HCT116 (cell line): ENCODE results near the gene ANTXR2. TPM values are rescaled to one million over a fixed set of nuclear protein-coding genes. Genes with fewer than 3 reads are reported as not detected.

Experiments used
- ATAC-seq: fragments of 200-7000 bp; cut with Tn5 transposase; 2 replicates; pipeline ENCODE4 v1.9.1; 2020; ENCODE audit warnings: mild to moderate bottlenecking, moderate library complexity
- BruUV-seq: library from RNA; stranded (reverse); fragments of 400-500 nt; replicated peaks from 2 replicates; lab custom pipeline; 2021; lab: Mats Ljungman, UMichigan
- CTCF ChIA-PET: fragments of 300-600 bp; sonication (Branson Sonifier 250); formaldehyde crosslinking; loops from one replicate; lab custom pipeline; 2021; ENCODE audit warnings: antibody characterized with exemption; lab: Charles Lee
- POLR2A ChIA-PET: fragments of 300-600, 350-600 bp; sonication (Branson Sonifier 250); formaldehyde crosslinking; loops from one replicate; lab custom pipeline; 2021; ENCODE audit warnings: antibody characterized with exemption; lab: Charles Lee
- RAD21 ChIA-PET, 2 experiments: fragments of 300-600 bp; sonication (Branson Sonifier 250); formaldehyde crosslinking; loops; one replicate each; lab custom pipeline; 2023; ENCODE audit warnings: low total read pairs in 2 of 2; ENCODE audit not compliant: uncharacterized antibody in 2 of 2, unreplicated experiment in 2 of 2, low non-redundant PET in 1 of 2; lab: Charles Lee
- DNase-seq: peaks from one replicate; pipeline ENCODE4 v3.0.0-alpha.2; 2010; ENCODE audit warnings: low read depth, low spot score
- H2AFZ ChIP-seq: fragments of 200-600 bp; shearing (Covaris generic), sonication (generic); 2 replicates; pipeline ENCODE4 v1.6.1; 2017; ENCODE audit warnings: low read depth, mixed run types, mixed read lengths, antibody characterized with exemption, low read length; ENCODE audit not compliant: poor library complexity, severe bottlenecking
- H3K27ac ChIP-seq: 2 replicates; pipeline ENCODE4 v1.5.1; 2012; ENCODE audit warnings: low read depth, low read length
- H3K27me3 ChIP-seq: fragments of 200-600 bp; sonication (generic); 2 replicates; pipeline ENCODE4 v1.6.1; 2016; ENCODE audit warnings: mixed run types, low read length, mixed read lengths; ENCODE audit not compliant: insufficient read depth
- H3K36me3 ChIP-seq, 2 experiments: fragments of 200-500 bp in 1 of 2; fragments of 200-600 bp in 1 of 2; sonication (Bioruptor generic) in 1 of 2; sonication (generic) in 1 of 2; 2 replicates each; pipeline versions ENCODE4 v1.5.1 to v1.6.1; 2014 to 2016; ENCODE audit warnings: low read length in 2 of 2, inconsistent platforms in 1 of 2, mixed read lengths in 1 of 2, mixed run types in 1 of 2; ENCODE audit not compliant: insufficient read depth in 2 of 2, control insufficient read depth in 1 of 2
- H3K4me1 ChIP-seq, 2 experiments: fragments of 200-600 bp in 1 of 2; sonication (generic) in 1 of 2; 2 replicates each; pipeline versions ENCODE4 v1.5.1 to v1.6.1; 2012 to 2017; ENCODE audit warnings: low read length in 2 of 2, inconsistent platforms in 1 of 2, mild to moderate bottlenecking in 1 of 2, mixed read lengths in 1 of 2, mixed run types in 1 of 2, moderate library complexity in 1 of 2; ENCODE audit not compliant: insufficient read depth in 2 of 2, control insufficient read depth in 1 of 2
- H3K4me2 ChIP-seq: fragments of 200-600 bp; sonication (generic); 2 replicates; pipeline ENCODE4 v1.6.1; 2017; ENCODE audit warnings: mixed run types, low read length, mixed read lengths
- H3K4me3 ChIP-seq, 2 experiments: fragments of 200-600 bp in 1 of 2; sonication (generic) in 1 of 2; replicated peaks in 1 of 2; 2 replicates each; pipeline ENCODE4 v1.5.1; 2011 to 2016; ENCODE audit warnings: low read length in 2 of 2, control low read depth in 1 of 2, low read depth in 1 of 2, mild to moderate bottlenecking in 1 of 2, mixed read lengths in 1 of 2, mixed run types in 1 of 2
- H3K79me2 ChIP-seq: fragments of 200-600 bp; sonication (generic); 2 replicates; pipeline ENCODE4 v1.6.1; 2017; ENCODE audit warnings: mild to moderate bottlenecking, mixed run types, low read length, moderate library complexity, mixed read lengths; ENCODE audit not compliant: insufficient read depth
- H3K9ac ChIP-seq: fragments of 200-600 bp; sonication (generic); 2 replicates; pipeline ENCODE4 v1.6.1; 2016; ENCODE audit warnings: low read length, mixed read lengths
- H3K9me2 ChIP-seq: fragments of 200-600 bp; sonication (generic), shearing (Covaris generic); 2 replicates; pipeline ENCODE4 v1.6.1; 2017; ENCODE audit warnings: mixed run types, mild to moderate bottlenecking, moderate library complexity; ENCODE audit not compliant: insufficient read depth
- H3K9me3 ChIP-seq, 2 experiments: fragments of 200-500 bp in 1 of 2; fragments of 200-600 bp in 1 of 2; sonication (Bioruptor generic) in 1 of 2; sonication (generic) in 1 of 2; 2 replicates each; pipeline ENCODE4 v1.6.1; 2014 to 2017; ENCODE audit warnings: low read length in 2 of 2, mixed read lengths in 2 of 2, inconsistent platforms in 1 of 2, low read depth in 1 of 2, mild to moderate bottlenecking in 1 of 2, mixed run types in 1 of 2, moderate library complexity in 1 of 2; ENCODE audit not compliant: control insufficient read depth in 1 of 2, insufficient read depth in 1 of 2
- H4K20me1 ChIP-seq: fragments of 200-600 bp; sonication (generic), shearing (Covaris generic); 2 replicates; pipeline ENCODE4 v1.6.1; 2017; ENCODE audit warnings: mixed run types, mild to moderate bottlenecking, moderate library complexity; ENCODE audit not compliant: insufficient read depth
- CBX3 ChIP-seq: IDR thresholded peaks from 2 replicates; pipeline ENCODE4 v1.6.1; 2012; ENCODE audit warnings: low read depth
- ELF1 ChIP-seq: IDR thresholded peaks from 2 replicates; pipeline ENCODE4 v1.6.1; 2012; ENCODE audit warnings: low read depth, borderline replicate concordance
- EZH2phosphoT487 ChIP-seq: fragments of 200-600 bp; IDR thresholded peaks from 2 replicates; pipeline ENCODE4 v1.6.1; 2018; ENCODE audit warnings: antibody characterized with exemption, borderline replicate concordance
- FOSL1 ChIP-seq: IDR thresholded peaks from 2 replicates; pipeline ENCODE4 v1.6.1; 2012; ENCODE audit warnings: low read depth
- MAX ChIP-seq: IDR thresholded peaks from 2 replicates; pipeline ENCODE4 v1.6.1; 2012
- RAD21 ChIP-seq: IDR thresholded peaks from 2 replicates; pipeline ENCODE4 v1.6.1; 2012; ENCODE audit warnings: low read depth, mild to moderate bottlenecking
- SRF ChIP-seq: IDR thresholded peaks from 2 replicates; pipeline ENCODE4 v1.6.1; 2012; ENCODE audit warnings: low read depth
- intact Hi-C: fragments of 100-400 bp; cut with micrococcal nuclease; formaldehyde crosslinking; loops from 2 replicates; pipeline ENCODE4 v1.10.0; 2022
- total RNA-seq: library from RNA; stranded (reverse); gene quantifications from one replicate; pipeline ENCODE4 v1.2.1, GENCODE V29; 2021; ENCODE audit not compliant: unreplicated experiment
- TF ChIP-seq, protein P1 (sequence below), 3 experiments: fragments of 200-600 bp in 1 of 3; sonication (generic) in 1 of 3; IDR thresholded peaks in 2 of 3; conservative IDR thresholded peaks in 1 of 3; 2 replicates each; pipeline ENCODE4 v1.5.1; 2012 to 2017; ENCODE audit warnings: low read depth in 2 of 3, low read length in 2 of 3, antibody characterized with exemption in 1 of 3, borderline replicate concordance in 1 of 3, control low read depth in 1 of 3, mild to moderate bottlenecking in 1 of 3, mixed read lengths in 1 of 3, mixed run types in 1 of 3, moderate library complexity in 1 of 3; ENCODE audit not compliant: insufficient read depth in 1 of 3

The ANTXR2 gene
- total RNA-seq, 1 experiment from 2014 or later: 6.3 TPM

DNA sequence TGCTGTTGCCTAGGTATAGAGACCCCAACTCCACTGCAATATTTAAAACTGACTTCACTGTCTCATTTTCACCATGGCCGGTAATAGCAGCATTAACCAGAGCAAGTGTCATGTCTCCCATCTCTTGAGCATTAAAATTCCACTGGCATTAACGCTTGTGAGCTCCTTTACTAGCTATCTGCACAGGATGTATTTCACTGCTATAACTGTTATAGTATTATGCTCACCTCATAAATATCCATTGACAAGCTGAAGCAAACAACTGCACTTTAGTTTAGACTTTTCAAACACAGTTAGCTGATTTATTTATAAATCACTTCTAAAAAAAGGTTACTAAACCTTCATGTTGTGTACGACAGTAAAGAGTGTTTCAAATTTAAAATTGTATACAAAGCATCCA is 157.8 kb downstream of the ANTXR2 start:
- no peaks in the 10 kb centered on the region for H3K79me2 ChIP-seq
- no peak for ATAC-seq
- ChIA-PET POLR2A (no interaction called here), RAD21 (no interaction called here), CTCF (no interaction called here)
- no peaks in the 10 kb centered on the region for H4K20me1 ChIP-seq
- intact Hi-C loops: no loop called here
- no peaks in the 10 kb centered on the region for H3K9me3 ChIP-seq
- H3K4me2 ChIP-seq: no peak overlapping the region
- DNase-seq: no peak
- H3K9me2 ChIP-seq: no peaks in the 10 kb centered on the region
- H3K27ac ChIP-seq: no peak overlapping the region
- H3K4me1 ChIP-seq: no peaks in the 10 kb centered on the region
- H3K36me3 ChIP-seq: no peaks in the 10 kb centered on the region
- H3K9ac ChIP-seq: no peak overlapping the region
- BruUV-seq: no TSS peak
- H3K27me3 ChIP-seq: no peaks in the 10 kb centered on the region
- no peak overlapping the region for H3K4me3 ChIP-seq
- no peak overlapping the region for H2AFZ ChIP-seq
- TF ChIP-seq MAX (no peak), SRF (no peak), FOSL1 (no peak)

GRCh38 chr4:79913581-79913980 is 159.4 kb downstream of the ANTXR2 start:
- ATAC-seq (no peak), DNase-seq (no peak)
- ChIA-PET POLR2A (no interaction called here), CTCF (no interaction called here), RAD21 (no interaction called here)
- intact Hi-C loops: no loop called here
- no peak overlapping the region for H3K9ac ChIP-seq
- no peaks in the 10 kb centered on the region for H3K27me3 ChIP-seq
- no peaks in the 10 kb centered on the region for H3K36me3 ChIP-seq
- no peaks in the 10 kb centered on the region for H4K20me1 ChIP-seq
- H3K9me2 ChIP-seq: no peaks in the 10 kb centered on the region
- no peak overlapping the region for H3K27ac ChIP-seq
- no peak overlapping the region for H3K4me3 ChIP-seq
- no TSS peak for BruUV-seq
- H3K4me2 ChIP-seq: no peak overlapping the region
- no peak overlapping the region for H2AFZ ChIP-seq
- H3K79me2 ChIP-seq: no peaks in the 10 kb centered on the region
- H3K4me1 ChIP-seq: no peaks in the 10 kb centered on the region
- TF ChIP-seq ELF1: no peak
- TF ChIP-seq EZH2phosphoT487: no peak
- TF ChIP-seq RAD21: no peak
- TF ChIP-seq, protein P1, sequence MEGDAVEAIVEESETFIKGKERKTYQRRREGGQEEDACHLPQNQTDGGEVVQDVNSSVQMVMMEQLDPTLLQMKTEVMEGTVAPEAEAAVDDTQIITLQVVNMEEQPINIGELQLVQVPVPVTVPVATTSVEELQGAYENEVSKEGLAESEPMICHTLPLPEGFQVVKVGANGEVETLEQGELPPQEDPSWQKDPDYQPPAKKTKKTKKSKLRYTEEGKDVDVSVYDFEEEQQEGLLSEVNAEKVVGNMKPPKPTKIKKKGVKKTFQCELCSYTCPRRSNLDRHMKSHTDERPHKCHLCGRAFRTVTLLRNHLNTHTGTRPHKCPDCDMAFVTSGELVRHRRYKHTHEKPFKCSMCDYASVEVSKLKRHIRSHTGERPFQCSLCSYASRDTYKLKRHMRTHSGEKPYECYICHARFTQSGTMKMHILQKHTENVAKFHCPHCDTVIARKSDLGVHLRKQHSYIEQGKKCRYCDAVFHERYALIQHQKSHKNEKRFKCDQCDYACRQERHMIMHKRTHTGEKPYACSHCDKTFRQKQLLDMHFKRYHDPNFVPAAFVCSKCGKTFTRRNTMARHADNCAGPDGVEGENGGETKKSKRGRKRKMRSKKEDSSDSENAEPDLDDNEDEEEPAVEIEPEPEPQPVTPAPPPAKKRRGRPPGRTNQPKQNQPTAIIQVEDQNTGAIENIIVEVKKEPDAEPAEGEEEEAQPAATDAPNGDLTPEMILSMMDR (IDR thresholded peaks at IDR 0.05 in 2 of 3, conservative IDR thresholded peaks at IDR 0.05 in 1 of 3; ENCODE audit: borderline replicate concordance in 1 of 3, insufficient read depth in 1 of 3, low read depth in 2 of 3, low read length in 2 of 3): no peak
- no peak for TF ChIP-seq CBX3
- H3K9me3 ChIP-seq: no peaks in the 10 kb centered on the region
